GM12878 (cell line): ENCODE data around the gene ARHGDIG. TPM values are rescaled to one million over a fixed set of nuclear protein-coding genes. Genes with fewer than 3 reads are reported as not detected.

Source experiments
- ATAC-seq: fragments of 200-7000 bp; cut with Tn5 transposase; 3 replicates; pipeline ENCODE4 v1.9.1; 2020; ENCODE audit warnings: mild to moderate bottlenecking, moderate library complexity
- BruUV-seq: library from RNA; stranded (reverse); fragments of 400-500 nt; replicated peaks from 2 replicates; lab custom pipeline; 2021; lab: Mats Ljungman, UMichigan
- CTCF ChIA-PET: fragments of 300-600 bp; sonication (Branson Sonifier 250); formaldehyde crosslinking; extraction: SDS; loops from one replicate; lab custom pipeline; 2021; ENCODE audit warnings: inconsistent platforms; lab: Yijun Ruan, JAX
- POLR2A ChIA-PET: fragments of 350-600 bp; formaldehyde crosslinking; extraction: SDS; loops from one replicate; lab custom pipeline; 2021; ENCODE audit warnings: inconsistent platforms; lab: Charles Lee
- RAD21 ChIA-PET: fragments of 300-600 bp; sonication (Branson Sonifier 250); formaldehyde crosslinking; loops from one replicate; lab custom pipeline; 2023; ENCODE audit warnings: antibody characterized with exemption; ENCODE audit not compliant: unreplicated experiment; lab: Charles Lee
- SMC1A ChIA-PET: fragments of 300-600 bp; sonication (Branson Sonifier 250); formaldehyde crosslinking; loops from one replicate; lab custom pipeline; 2023; ENCODE audit not compliant: unreplicated experiment, uncharacterized antibody; lab: Charles Lee
- DNase-seq: peaks from one replicate; pipeline ENCODE4 v3.0.0-alpha.2; 2011; ENCODE audit warnings: low read depth, low spot score
- FAIRE-seq: peaks from 3 replicates; lab custom pipeline; 2011; peaks lifted over from hg19 to GRCh38; lab: Jason Lieb, UNC
- H2AFZ ChIP-seq: 2 replicates; pipeline ENCODE4 v1.6.0; 2011; ENCODE audit warnings: low read depth, low read length, control low read depth; ENCODE audit not compliant: control insufficient read depth
- H3K27ac ChIP-seq: 2 replicates; pipeline ENCODE4 v1.5.1; 2011; ENCODE audit warnings: control low read depth; ENCODE audit not compliant: control insufficient read depth, insufficient read depth
- H3K27me3 ChIP-seq, 2 experiments: replicated peaks in 1 of 2; 2 replicates each; pipeline versions ENCODE4 v1.6.0 to v1.6.1; 2011; ENCODE audit warnings: low read length in 1 of 2; ENCODE audit not compliant: control insufficient read depth in 2 of 2, insufficient read depth in 2 of 2
- H3K36me3 ChIP-seq, 2 experiments: 2 replicates each; pipeline ENCODE4 v1.5.1; 2011; ENCODE audit warnings: low read length in 1 of 2; ENCODE audit not compliant: control insufficient read depth in 2 of 2, insufficient read depth in 2 of 2
- H3K4me1 ChIP-seq: 2 replicates; pipeline ENCODE4 v1.6.1; 2011; ENCODE audit warnings: mild to moderate bottlenecking, low read length, moderate library complexity, mixed read lengths; ENCODE audit not compliant: control insufficient read depth, insufficient read depth
- H3K4me2 ChIP-seq: 2 replicates; pipeline ENCODE4 v1.6.0; 2011; ENCODE audit warnings: control low read depth; ENCODE audit not compliant: control insufficient read depth, insufficient read depth
- H3K4me3 ChIP-seq: fragments of 200-600 bp; sonication (generic); 2 replicates; pipeline ENCODE4 v1.5.1; 2016
- H3K79me2 ChIP-seq: 2 replicates; pipeline ENCODE4 v1.6.0; 2011; ENCODE audit warnings: low read length; ENCODE audit not compliant: control insufficient read depth, insufficient read depth
- H3K9ac ChIP-seq: 2 replicates; pipeline ENCODE4 v1.8.0; 2011; ENCODE audit warnings: low read length, control low read depth, mixed read lengths; ENCODE audit not compliant: control insufficient read depth, insufficient read depth
- H3K9me3 ChIP-seq: replicated peaks from 3 replicates; pipeline ENCODE4 v1.5.1; 2011; ENCODE audit warnings: mild to moderate bottlenecking, low read length; ENCODE audit not compliant: control insufficient read depth, insufficient read depth
- H4K20me1 ChIP-seq: 2 replicates; pipeline ENCODE4 v1.6.0; 2011; ENCODE audit not compliant: control insufficient read depth, insufficient read depth
- ATF7 ChIP-seq: fragments of 450-650 bp; IDR thresholded peaks from 2 replicates; pipeline ENCODE4 v1.6.1; 2016; ENCODE audit warnings: low read depth, mild to moderate bottlenecking
- CBX5 ChIP-seq: sonication (generic); IDR thresholded peaks from 2 replicates; pipeline ENCODE4 v1.6.1; 2016; ENCODE audit warnings: low read depth, moderate library complexity, mild to moderate bottlenecking, inconsistent platforms
- E4F1 ChIP-seq: fragments of 450-650 bp; IDR thresholded peaks from 2 replicates; pipeline ENCODE4 v1.6.1; 2018; ENCODE audit warnings: borderline replicate concordance, mild to moderate bottlenecking; ENCODE audit not compliant: partially characterized antibody
- ESRRA ChIP-seq: IDR thresholded peaks from 2 replicates; pipeline ENCODE4 v1.6.1; 2012; ENCODE audit warnings: mild to moderate bottlenecking, low read length, improper control_type of control experiment
- GATAD2B ChIP-seq: fragments of 450-650 bp; conservative IDR thresholded peaks from 2 replicates; pipeline ENCODE4 v1.6.1; 2017; ENCODE audit warnings: low read depth, mild to moderate bottlenecking, moderate library complexity
- JUNB ChIP-seq: IDR thresholded peaks from 2 replicates; pipeline ENCODE4 v1.6.1; 2016; ENCODE audit warnings: antibody characterized with exemption, mild to moderate bottlenecking
- KLF5 ChIP-seq: fragments of 450-650 bp; IDR thresholded peaks from 2 replicates; pipeline ENCODE4 v1.6.1; 2014; ENCODE audit warnings: mild to moderate bottlenecking; ENCODE audit not compliant: partially characterized antibody
- MEF2B ChIP-seq: fragments of 450-650 bp; IDR thresholded peaks from 2 replicates; pipeline ENCODE4 v1.6.1; 2018; ENCODE audit warnings: mild to moderate bottlenecking, moderate library complexity; ENCODE audit not compliant: partially characterized antibody, poor library complexity, severe bottlenecking
- PAX5 ChIP-seq: IDR thresholded peaks from 2 replicates; pipeline ENCODE4 v1.6.1; 2011; ENCODE audit warnings: low read depth, low read length, borderline replicate concordance
- PAX8 ChIP-seq: fragments of 450-650 bp; IDR thresholded peaks from 2 replicates; pipeline ENCODE4 v1.6.1; 2017; ENCODE audit warnings: mild to moderate bottlenecking, moderate library complexity
- POLR2A ChIP-seq: IDR thresholded peaks from 2 replicates; pipeline ENCODE4 v1.6.1; 2011; ENCODE audit warnings: low read depth, mild to moderate bottlenecking, low read length
- RELB ChIP-seq: fragments of 450-650 bp; IDR thresholded peaks from 2 replicates; pipeline ENCODE4 v1.6.1; 2017; ENCODE audit warnings: low read depth, mild to moderate bottlenecking, moderate library complexity
- SMC3 ChIP-seq: IDR thresholded peaks from 2 replicates; pipeline ENCODE4 v1.6.1; 2011; ENCODE audit warnings: low read length, improper control_type of control experiment, borderline replicate concordance
- ZBED1 ChIP-seq: IDR thresholded peaks from 2 replicates; pipeline ENCODE4 v1.6.1; 2016; ENCODE audit warnings: borderline replicate concordance
- ZNF24 ChIP-seq: fragments of 450-650 bp; IDR thresholded peaks from 2 replicates; pipeline ENCODE4 v1.6.1; 2017; ENCODE audit warnings: antibody characterized with exemption, mild to moderate bottlenecking
- ZSCAN29 ChIP-seq: fragments of 450-650 bp; IDR thresholded peaks from 2 replicates; pipeline ENCODE4 v1.6.1; 2017; ENCODE audit warnings: mild to moderate bottlenecking, moderate library complexity
- WGBS: methylation state at CpG from one replicate; pipeline ENCODE4 v1.1.6; 2016; ENCODE audit warnings: low lambda C conversion rate; ENCODE audit not compliant: insufficient replicate concordance, insufficient coverage; ENCODE audit errors: missing lambda C conversion rate; 5-methylcytosine and 5-hydroxymethylcytosine counted together
- in situ Hi-C: fragments of 300-500 bp; cut with MboI; formaldehyde crosslinking; loops from 9 replicates; pipeline ENCODE4 v1.14.3; 2018; ENCODE audit warnings: mixed read lengths
- intact Hi-C: fragments of 100-400 bp; cut with micrococcal nuclease; formaldehyde crosslinking; loops from one replicate; pipeline ENCODE4 v1.14.2; 2022; ENCODE audit not compliant: unreplicated experiment
- polyA plus RNA-seq, 11 experiments: library from polyadenylated mRNA; depleted of rRNA in 4 of 11; unstranded in 6 of 11; stranded (reverse) in 5 of 11; fragments of >200 nt; fragmentation: Nextera tagmentation in 4 of 11; fragmentation: Illumina TruSeq in 1 of 11; extraction: Ambion mirVana in 4 of 11; extraction: Trizol in 1 of 11; gene quantifications; 1 replicate in 1 of 11; 2 replicates in 10 of 11; pipeline versions ENCODE4 v1.2.1 to v1.2.3, GENCODE V29; 2011 to 2016; ENCODE audit warnings: inconsistent platforms in 2 of 11, missing spikeins in 2 of 11, low read depth in 1 of 11
- total RNA-seq, 4 experiments: library from RNA; depleted of rRNA in 3 of 4; stranded (reverse); fragments of >200 nt in 3 of 4; fragmentation: Illumina TruSeq in 1 of 4; extraction: Trizol in 1 of 4; gene quantifications; 2 replicates each; pipeline versions ENCODE4 v1.2.1 to v1.2.3, GENCODE V29; 2013 to 2021
- TF ChIP-seq, protein P1 (sequence below): IDR thresholded peaks from 2 replicates; pipeline ENCODE4 v1.6.1; 2011; ENCODE audit warnings: low read depth, low read length, improper control_type of control experiment, borderline replicate concordance

ARHGDIG gene
- total and polyA plus RNA-seq, 10 of the 15 experiments (the other 5 are each of a cell fraction or from before 2014, with no cell fraction given): not detected

- Histone ChIP-seq H3K4me2 (no peak overlapping the region), H3K9ac (no peak overlapping the region), H3K27me3 (peaks cover 0 to 3% of the 10 kb centered on the region in 2 experiments; a peak in 2 of 4 replicates), H3K4me3 (no peak overlapping the region), H3K4me1 (no peaks in the 10 kb centered on the region), H3K27ac (no peak overlapping the region), H3K36me3 (no peaks in the 10 kb centered on the region), H3K9me3 (no peaks in the 10 kb centered on the region), H2AFZ (no peak overlapping the region), H4K20me1 (no peaks in the 10 kb centered on the region), H3K79me2 (no peaks in the 10 kb centered on the region)
- BruUV-seq: no TSS peak
- ChIA-PET SMC1A (no interaction called here), POLR2A (no interaction called here), CTCF (no interaction called here), RAD21 (no interaction called here)
- in situ Hi-C loops: no loop called here
- TF ChIP-seq PAX8: no peak
- no peak for TF ChIP-seq ZBED1
- no peak for TF ChIP-seq ATF7
- TF ChIP-seq ESRRA: no peak
- TF ChIP-seq ZSCAN29: no peak
- TF ChIP-seq ZNF24: no peak
- TF ChIP-seq POLR2A: no peak
- TF ChIP-seq SMC3: no peak
- no peak for TF ChIP-seq MEF2B
- TF ChIP-seq CBX5: no peak
- TF ChIP-seq, protein P1, sequence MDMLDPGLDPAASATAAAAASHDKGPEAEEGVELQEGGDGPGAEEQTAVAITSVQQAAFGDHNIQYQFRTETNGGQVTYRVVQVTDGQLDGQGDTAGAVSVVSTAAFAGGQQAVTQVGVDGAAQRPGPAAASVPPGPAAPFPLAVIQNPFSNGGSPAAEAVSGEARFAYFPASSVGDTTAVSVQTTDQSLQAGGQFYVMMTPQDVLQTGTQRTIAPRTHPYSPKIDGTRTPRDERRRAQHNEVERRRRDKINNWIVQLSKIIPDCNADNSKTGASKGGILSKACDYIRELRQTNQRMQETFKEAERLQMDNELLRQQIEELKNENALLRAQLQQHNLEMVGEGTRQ: no peak
- no peak for TF ChIP-seq KLF5
- no peak for TF ChIP-seq GATAD2B
- TF ChIP-seq PAX5: no peak
- no peak for TF ChIP-seq E4F1
- TF ChIP-seq JUNB: no peak
- TF ChIP-seq RELB: no peak
- FAIRE-seq: no peak
- no peak for DNase-seq
- intact Hi-C loops: no loop called here
- ATAC-seq: no peak
- WGBS: 58% methylated on average over 23 of the region's 27 CpGs
Measured at GRCh38 chr16:280991-281659, 734 bp downstream of the ARHGDIG start.
